WI38 (cell line): ENCODE results near the gene PTPRG.
A peak's percentile ranks its signal among the peaks of the same experiment; 100 is the strongest.

ENCODE experiments used
- H3K4me3 ChIP-seq: 2 replicates; pipeline ENCODE4 v1.5.1; 2011; ENCODE audit warnings: low read depth, mild to moderate bottlenecking, control low read depth, low read length
- CTCF ChIP-seq: IDR thresholded peaks from 2 replicates; pipeline ENCODE4 v1.5.1; 2012; ENCODE audit warnings: low read depth, mild to moderate bottlenecking, control low read depth, low read length

The PTPRG gene

DNA sequence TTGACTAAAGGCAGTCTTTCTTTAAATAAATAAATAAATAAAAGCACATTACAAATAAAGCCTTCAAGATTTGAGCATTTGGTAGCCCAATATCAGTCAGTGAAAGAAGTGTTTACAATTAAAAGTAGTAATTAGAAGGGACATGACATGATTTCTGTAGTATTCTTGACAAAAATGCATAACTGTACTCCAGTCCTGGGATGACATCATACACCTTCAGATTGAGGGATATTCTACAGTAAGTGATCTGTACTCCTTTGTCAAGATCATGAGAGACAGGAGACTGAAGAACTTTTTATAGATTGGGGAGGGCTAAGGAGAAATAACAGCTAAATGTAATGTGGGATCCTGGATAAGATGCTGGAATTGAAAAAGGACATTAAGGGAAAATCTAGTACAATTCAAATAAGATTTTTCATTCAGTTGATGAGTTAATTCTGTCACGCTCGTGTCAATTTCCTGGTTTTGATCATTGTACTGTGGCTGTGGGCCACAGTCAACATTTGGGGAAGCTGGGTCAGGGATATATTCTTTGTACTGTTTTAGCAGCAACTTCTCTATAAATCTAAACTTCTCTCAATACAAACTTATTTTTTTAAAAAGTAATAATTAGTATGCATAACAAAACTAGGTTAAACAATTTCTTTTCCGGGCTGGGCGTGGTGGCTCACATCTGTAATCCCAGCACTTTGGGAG, 314.8 kb downstream of the PTPRG start:
- H3K4me3 ChIP-seq, result no peak overlapping the region

GRCh38 chr3:61876797-61877196, 315.4 kb downstream of the PTPRG start:
- no peak overlapping the region for H3K4me3 ChIP-seq
- TF ChIP-seq CTCF, result no peak

More for the DNA sequence above, 314.8 kb downstream of the PTPRG start:
- TF ChIP-seq CTCF, result no peak

DNA sequence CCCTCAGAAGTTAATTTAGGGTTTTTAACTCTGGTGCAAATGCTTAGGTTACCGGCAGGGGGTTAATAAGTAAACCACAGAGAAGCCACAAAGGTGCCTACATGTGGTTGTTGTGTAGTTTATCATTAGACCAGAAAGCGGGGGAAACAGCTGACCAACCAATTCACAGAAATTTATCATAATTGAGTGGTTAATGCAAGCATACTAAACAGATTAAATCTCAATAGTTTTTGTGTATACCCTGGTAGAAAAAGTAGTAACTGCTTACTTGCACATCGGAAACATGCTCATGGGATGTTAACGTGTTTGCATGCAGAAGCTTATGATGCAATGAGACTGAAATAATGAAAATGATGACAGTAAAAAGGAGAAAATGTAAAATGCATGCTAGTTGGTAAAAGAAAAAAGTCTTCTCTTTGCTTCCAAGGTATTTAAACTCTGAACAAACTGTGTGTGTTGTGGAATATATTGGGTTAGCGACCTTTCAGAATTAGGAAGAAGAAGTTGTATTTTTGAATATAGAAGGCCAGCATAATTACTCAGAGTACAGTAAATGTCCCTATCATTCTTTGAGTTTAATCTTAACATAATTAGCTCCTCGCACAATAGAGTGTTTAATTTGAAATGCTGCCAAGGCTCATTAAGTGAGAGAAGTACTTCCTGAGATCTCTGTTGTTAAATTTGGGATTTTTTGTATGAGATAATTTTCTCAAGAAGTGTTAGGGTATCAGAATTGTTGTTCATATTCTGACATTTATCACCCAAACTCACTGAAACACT, 316.2 kb downstream of the PTPRG start:
- no peak overlapping the region for H3K4me3 ChIP-seq
- TF ChIP-seq CTCF, result peak; percentile 9; the same call in 1 of the 2 replicates

DNA sequence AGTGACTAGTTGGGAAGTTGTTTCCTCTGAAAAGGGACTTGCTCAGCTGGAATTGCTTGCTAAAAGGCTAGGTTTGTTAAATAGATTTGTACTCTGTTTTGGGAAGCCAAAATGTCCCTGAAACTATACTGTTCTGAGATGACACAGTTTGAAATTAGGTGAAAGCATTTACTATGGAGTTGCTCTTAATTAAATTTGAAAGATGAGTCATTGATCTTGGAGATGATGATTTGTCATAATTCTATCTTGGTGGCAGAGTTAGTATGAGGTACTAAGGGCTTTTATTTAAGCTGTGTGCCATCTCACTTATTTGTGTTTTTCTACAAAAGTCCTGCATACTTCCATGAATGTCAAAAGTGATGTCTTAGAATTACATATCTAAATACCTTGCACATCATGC, 320.9 kb downstream of the PTPRG start:
- TF ChIP-seq CTCF, result no peak
- H3K4me3 ChIP-seq, result no peak overlapping the region

DNA sequence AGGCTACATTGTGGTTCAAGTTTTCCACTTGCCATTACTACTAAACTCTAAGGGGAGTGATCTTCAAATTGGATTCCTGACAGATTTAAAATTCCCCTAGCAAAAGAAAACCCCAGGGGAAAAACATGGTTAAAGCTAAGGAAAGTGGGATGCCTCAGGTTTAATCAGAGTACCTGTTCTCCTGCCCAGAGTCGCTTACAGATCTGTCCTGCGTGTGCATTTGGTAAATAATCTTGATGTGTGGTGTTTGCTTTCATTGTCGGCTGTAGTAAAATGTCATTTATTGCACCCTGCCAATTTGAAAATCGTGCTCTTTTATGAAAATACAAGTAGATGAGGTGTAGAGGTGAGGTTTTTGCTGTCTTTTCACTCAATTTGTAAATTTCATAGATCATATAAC, 323.4 kb downstream of the PTPRG start:
- H3K4me3 ChIP-seq, result no peak overlapping the region

GRCh38 chr3:61885414-61885813, 324.0 kb downstream of the PTPRG start:
- H3K4me3 ChIP-seq, result no peak overlapping the region
- TF ChIP-seq CTCF, result no peak

More for the DNA sequence above, 323.4 kb downstream of the PTPRG start:
- no peak for TF ChIP-seq CTCF

GRCh38 chr3:61887206-61887605, 325.8 kb downstream of the PTPRG start:
- TF ChIP-seq CTCF, result no peak
- no peak overlapping the region for H3K4me3 ChIP-seq
